ENCODE measurements around the gene ADGRG3.

- TF ChIP-seq TCF4 (CRISPR knock-in tag; IDR thresholded peaks at IDR 0.05; ENCODE audit: borderline replicate concordance) (no peak), PATZ1 (CRISPR knock-in tag; IDR thresholded peaks at IDR 0.05; ENCODE audit: borderline replicate concordance) (no peak), CREB5 (CRISPR knock-in tag; IDR thresholded peaks at IDR 0.05; ENCODE audit: low read depth) (no peak), ZNF70 (CRISPR knock-in tag; IDR thresholded peaks at IDR 0.05) (no peak), ZFP30 (CRISPR knock-in tag; IDR thresholded peaks at IDR 0.05) (no peak), ISL1 (CRISPR knock-in tag; IDR thresholded peaks at IDR 0.05) (no peak), SNAI2 (CRISPR knock-in tag; IDR thresholded peaks at IDR 0.05) (no peak)
Measured at GRCh38 chr16:57694725-57695679, 26.9 kb downstream of the ADGRG3 start, which contains the start of gene DRC7.
